ENCODE measurements around the gene TP53I11.

TP53I11 gene

GRCh38 chr11:44988981-44989635 is 38.4 kb upstream of the TP53I11 start:
- Histone ChIP-seq H3K79me2 (ENCODE audit: insufficient read depth, low read length) (no peaks in the 10 kb centered on the region), H3K27me3 (ENCODE audit: insufficient read depth, low read length) (0 out of 2 replicates have a peak, but pooled peaks cover 9% of the 10 kb centered on the region), H3K9ac (ENCODE audit: low read length) (no peak overlapping the region), H4K20me1 (ENCODE audit: insufficient read depth, low read length) (no peaks in the 10 kb centered on the region), H2AFZ (ENCODE audit: low read length) (no peak overlapping the region), H3K4me2 (ENCODE audit: low read length) (no peak overlapping the region), H3K27ac (ENCODE audit: low read depth, low read length, poor library complexity, severe bottlenecking) (no peak overlapping the region), H3K4me1 (ENCODE audit: insufficient read depth, low read length, severe bottlenecking) (no peaks in the 10 kb centered on the region), H3F3A (ENCODE audit: insufficient read depth, low read length) (no peaks in the 10 kb centered on the region), H3K9me3 (ENCODE audit: low read length) (no peaks in the 10 kb centered on the region), H3K36me3 (ENCODE audit: insufficient read depth, low read length) (no peaks in the 10 kb centered on the region), H3K4me3 (ENCODE audit: low read depth, low read length, poor library complexity, severe bottlenecking) (no peak overlapping the region), H3K9me2 (ENCODE audit: low read depth, low read length) (no peaks in the 10 kb centered on the region)
- TF ChIP-seq CTCF (IDR thresholded peaks at IDR 0.05; ENCODE audit: low read length) = no peak
- TF ChIP-seq EZH2 (IDR thresholded peaks at IDR 0.05; ENCODE audit: borderline replicate concordance, low read length) = no peak

- Histone ChIP-seq H3K27ac (ENCODE audit: low read depth, low read length, poor library complexity, severe bottlenecking) (no peak overlapping the region), H3K27me3 (ENCODE audit: insufficient read depth, low read length) (0 out of 2 replicates have a peak, but pooled peaks cover 9% of the 10 kb centered on the region), H3K9me3 (ENCODE audit: low read length) (no peaks in the 10 kb centered on the region), H3K36me3 (ENCODE audit: insufficient read depth, low read length) (no peaks in the 10 kb centered on the region), H3K79me2 (ENCODE audit: insufficient read depth, low read length) (no peaks in the 10 kb centered on the region), H4K20me1 (ENCODE audit: insufficient read depth, low read length) (no peaks in the 10 kb centered on the region), H3K9me2 (ENCODE audit: low read depth, low read length) (no peaks in the 10 kb centered on the region), H3K4me3 (ENCODE audit: low read depth, low read length, poor library complexity, severe bottlenecking) (no peak overlapping the region), H3K4me1 (ENCODE audit: insufficient read depth, low read length, severe bottlenecking) (no peaks in the 10 kb centered on the region), H2AFZ (ENCODE audit: low read length) (no peak overlapping the region), H3K4me2 (ENCODE audit: low read length) (no peak overlapping the region), H3K9ac (ENCODE audit: low read length) (no peak overlapping the region), H3F3A (ENCODE audit: insufficient read depth, low read length) (no peaks in the 10 kb centered on the region)
- TF ChIP-seq EZH2 (IDR thresholded peaks at IDR 0.05; ENCODE audit: borderline replicate concordance, low read length) (no peak), CTCF (IDR thresholded peaks at IDR 0.05; ENCODE audit: low read length) (no peak)
Observed at GRCh38 chr11:44988111-44988510, 37.4 kb upstream of the TP53I11 start.

- TF ChIP-seq EZH2 (IDR thresholded peaks at IDR 0.05; ENCODE audit: borderline replicate concordance, low read length) (no peak), CTCF (IDR thresholded peaks at IDR 0.05; ENCODE audit: low read length) (no peak)
- H3K36me3 ChIP-seq (ENCODE audit: insufficient read depth, low read length) = no peaks in the 10 kb centered on the region
- 0 out of 2 replicates have a peak, but pooled peaks cover 9% of the 10 kb centered on the region for H3K27me3 ChIP-seq (ENCODE audit: insufficient read depth, low read length)
- H4K20me1 ChIP-seq (ENCODE audit: insufficient read depth, low read length) = no peaks in the 10 kb centered on the region
- H3K4me1 ChIP-seq (ENCODE audit: insufficient read depth, low read length, severe bottlenecking) = no peaks in the 10 kb centered on the region
- H3K27ac ChIP-seq (ENCODE audit: low read depth, low read length, poor library complexity, severe bottlenecking) = no peak overlapping the region
- H3K4me2 ChIP-seq (ENCODE audit: low read length) = no peak overlapping the region
- H3K79me2 ChIP-seq (ENCODE audit: insufficient read depth, low read length) = no peaks in the 10 kb centered on the region
- H3K9me3 ChIP-seq (ENCODE audit: low read length) = no peaks in the 10 kb centered on the region
- H3K9me2 ChIP-seq (ENCODE audit: low read depth, low read length) = no peaks in the 10 kb centered on the region
- H3F3A ChIP-seq (ENCODE audit: insufficient read depth, low read length) = no peaks in the 10 kb centered on the region
- no peak overlapping the region for H2AFZ ChIP-seq (ENCODE audit: low read length)
- no peak overlapping the region for H3K9ac ChIP-seq (ENCODE audit: low read length)
- no peak overlapping the region for H3K4me3 ChIP-seq (ENCODE audit: low read depth, low read length, poor library complexity, severe bottlenecking)
Observed at GRCh38 chr11:44987506-44987905, 36.8 kb upstream of the TP53I11 start.

Data from OCI-LY1 (cell line).